NOMO-1 treated with DMSO at 0.1 percent for 48 hours (cell line): ENCODE results near the gene PKP1.

Source experiments
- DNase-seq: peaks from one replicate; lab custom pipeline; 2025; ENCODE audit not compliant: unreplicated experiment; lab: John Stamatoyannopoulos, UW

Gene PKP1

GRCh38 chr1:201304126-201304525, 20.8 kb downstream of the PKP1 start:
- DNase-seq: no peak

- no peak for DNase-seq
Measured at GRCh38 chr1:201305815-201306214, 22.5 kb downstream of the PKP1 start.

- no peak for DNase-seq
Measured at GRCh38 chr1:201307231-201307630, 23.9 kb downstream of the PKP1 start.

GRCh38 chr1:201307760-201308499, 24.6 kb downstream of the PKP1 start:
- DNase-seq: no peak

GRCh38 chr1:201309416-201309815, 26.1 kb downstream of the PKP1 start:
- DNase-seq: no peak

DNA sequence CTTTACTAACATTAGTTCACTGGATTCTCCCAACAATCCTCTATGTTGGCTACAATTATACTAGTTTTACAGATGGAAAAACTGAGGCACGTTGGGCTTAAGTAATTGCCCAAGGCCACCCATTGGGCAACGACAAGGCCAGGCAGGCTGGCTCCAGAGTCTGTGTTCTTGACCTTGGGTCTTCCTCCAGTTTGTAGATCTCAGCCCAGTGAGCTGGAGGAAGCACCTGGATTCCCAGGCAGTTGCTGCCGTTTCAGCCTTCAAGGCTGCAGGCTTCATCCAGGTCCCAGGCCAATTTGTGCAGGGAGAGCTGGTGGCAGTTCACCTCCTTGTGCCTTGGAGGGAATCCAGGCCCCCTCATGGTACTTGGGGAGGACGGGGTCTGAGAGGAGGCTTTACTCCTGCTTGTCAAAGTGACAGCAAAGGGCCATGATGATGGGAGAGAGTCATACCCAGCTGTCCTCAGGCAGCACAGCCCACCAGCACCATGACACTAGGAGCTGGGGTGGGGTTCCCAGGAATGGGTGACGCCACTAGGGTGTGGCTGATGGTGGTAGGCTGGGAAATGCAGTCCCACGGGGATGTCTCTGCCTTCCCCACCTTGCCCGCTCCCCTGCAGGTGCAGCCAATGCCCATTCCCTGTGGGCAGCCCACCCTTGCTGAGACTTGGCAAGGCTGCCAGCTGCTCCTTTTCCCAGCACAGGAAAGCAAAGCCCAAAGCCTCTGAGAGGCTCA, 27.1 kb downstream of the PKP1 start:
- DNase-seq: no peak

DNA sequence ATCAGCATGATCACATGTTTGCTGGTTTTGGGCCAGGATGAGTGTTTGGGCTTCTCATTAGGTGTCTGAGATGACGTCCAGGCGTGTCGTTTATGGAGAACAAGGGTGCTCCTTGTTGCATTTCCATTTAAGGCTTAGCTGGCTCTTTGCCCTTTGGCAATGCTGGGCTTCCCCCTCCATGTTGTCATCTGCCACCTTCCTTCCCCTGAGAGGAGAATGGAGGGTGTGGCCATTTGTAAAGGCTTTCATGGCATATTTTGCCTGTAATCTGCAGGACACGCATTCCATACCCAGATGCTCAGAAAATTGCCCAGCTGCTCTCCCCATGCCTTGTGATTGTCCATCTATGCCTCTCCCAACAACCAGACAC, 27.7 kb downstream of the PKP1 start:
- no peak for DNase-seq

- no peak for DNase-seq
Measured at GRCh38 chr1:201311356-201312011, 28.2 kb downstream of the PKP1 start.

DNA sequence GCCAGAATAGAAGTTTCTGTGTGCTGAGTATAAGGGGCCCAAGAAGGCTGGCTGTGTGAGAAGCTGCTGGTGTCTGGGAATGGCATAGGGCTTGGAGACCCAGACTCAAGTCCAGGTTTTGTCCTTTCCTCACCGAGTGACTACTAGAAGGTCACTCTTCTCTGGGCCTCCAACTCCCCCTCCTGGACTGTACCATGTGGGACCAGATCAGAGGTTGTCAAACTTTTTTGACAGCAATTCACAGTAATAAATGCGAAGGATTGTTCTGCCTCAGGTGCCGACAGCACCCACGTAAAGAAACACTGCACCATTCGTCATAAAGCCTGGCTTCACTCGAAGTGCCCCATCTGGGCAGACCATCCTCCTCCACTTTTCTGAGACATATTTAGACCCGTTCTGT, 29.0 kb downstream of the PKP1 start:
- DNase-seq: no peak

DNA sequence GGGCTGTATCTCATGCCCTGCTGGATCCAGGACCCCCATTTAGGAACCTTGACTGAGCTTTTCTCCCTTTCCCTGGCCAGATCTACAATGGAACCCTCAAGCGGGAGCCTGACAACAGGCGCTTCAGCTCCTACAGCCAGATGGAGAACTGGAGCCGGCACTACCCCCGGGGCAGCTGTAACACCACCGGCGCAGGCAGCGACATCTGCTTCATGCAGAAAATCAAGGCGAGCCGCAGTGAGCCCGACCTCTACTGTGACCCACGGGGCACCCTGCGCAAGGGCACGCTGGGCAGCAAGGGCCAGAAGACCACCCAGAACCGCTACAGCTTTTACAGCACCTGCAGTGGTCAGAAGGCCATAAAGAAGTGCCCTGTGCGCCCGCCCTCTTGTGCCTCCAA, 29.8 kb downstream of the PKP1 start:
- no peak for DNase-seq

DNA sequence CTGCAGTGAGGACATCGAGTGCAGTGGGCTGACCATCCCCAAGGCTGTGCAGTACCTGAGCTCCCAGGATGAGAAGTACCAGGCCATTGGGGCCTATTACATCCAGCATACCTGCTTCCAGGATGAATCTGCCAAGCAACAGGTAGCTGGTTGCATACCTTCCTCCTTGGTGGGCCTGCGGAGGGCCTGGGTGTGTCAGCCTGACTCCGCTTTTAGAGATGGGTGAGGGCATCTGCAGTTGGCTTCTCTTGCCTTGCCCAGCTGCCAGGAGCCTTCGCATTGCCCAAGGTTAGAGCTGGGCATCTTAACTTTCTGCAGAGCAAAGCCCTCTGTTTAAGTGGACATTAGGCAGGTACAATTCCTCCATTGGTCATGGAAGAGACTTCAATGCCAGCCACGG, 33.2 kb downstream of the PKP1 start:
- DNase-seq: no peak

DNA sequence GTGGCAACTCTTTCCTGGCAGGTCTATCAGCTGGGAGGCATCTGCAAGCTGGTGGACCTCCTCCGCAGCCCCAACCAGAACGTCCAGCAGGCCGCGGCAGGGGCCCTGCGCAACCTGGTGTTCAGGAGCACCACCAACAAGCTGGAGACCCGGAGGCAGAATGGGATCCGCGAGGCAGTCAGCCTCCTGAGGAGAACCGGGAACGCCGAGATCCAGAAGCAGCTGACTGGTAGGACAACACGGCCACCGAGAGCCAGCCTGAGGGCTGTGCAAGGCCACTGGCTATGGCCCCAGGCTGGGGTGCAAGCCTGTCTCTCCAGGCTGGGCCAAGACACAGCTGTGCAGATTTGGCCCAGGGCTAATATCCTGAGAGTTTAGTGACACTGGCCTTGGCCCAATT, 34.2 kb downstream of the PKP1 start:
- no peak for DNase-seq

DNA sequence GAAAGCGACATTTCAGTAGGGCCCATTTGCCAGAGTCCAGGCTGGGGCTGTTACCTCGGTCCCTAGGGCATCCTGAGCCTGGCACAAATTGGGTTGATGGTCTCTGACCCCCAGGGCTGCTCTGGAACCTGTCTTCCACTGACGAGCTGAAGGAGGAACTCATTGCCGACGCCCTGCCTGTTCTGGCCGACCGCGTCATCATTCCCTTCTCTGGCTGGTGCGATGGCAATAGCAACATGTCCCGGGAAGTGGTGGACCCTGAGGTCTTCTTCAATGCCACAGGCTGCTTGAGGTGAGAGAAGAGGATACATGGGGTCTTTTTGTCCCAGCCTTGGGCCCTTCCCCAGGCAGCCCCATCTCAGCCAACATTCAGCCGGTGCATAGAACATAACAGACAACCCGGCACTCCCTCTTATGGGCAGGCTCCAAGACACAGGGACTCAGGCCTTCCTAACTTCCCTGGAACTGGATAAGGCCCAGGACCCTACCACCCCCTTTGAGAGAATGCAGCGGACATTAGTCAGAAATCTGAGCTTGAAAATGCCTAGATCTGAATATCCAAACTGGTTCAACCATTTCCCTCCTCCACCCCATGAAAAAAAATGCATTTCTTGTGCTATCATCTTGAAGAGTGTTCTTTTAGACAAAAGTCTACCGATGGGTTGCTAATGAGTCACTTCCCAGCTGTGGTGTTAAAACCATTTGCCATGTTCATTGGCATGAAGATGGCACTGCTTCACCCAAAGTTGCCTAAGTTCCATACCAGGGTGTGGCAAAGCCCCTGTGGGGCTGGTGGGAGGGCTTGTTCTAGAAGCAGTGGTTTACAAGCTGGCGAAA, 35.4 kb downstream of the PKP1 start:
- no peak for DNase-seq

DNA sequence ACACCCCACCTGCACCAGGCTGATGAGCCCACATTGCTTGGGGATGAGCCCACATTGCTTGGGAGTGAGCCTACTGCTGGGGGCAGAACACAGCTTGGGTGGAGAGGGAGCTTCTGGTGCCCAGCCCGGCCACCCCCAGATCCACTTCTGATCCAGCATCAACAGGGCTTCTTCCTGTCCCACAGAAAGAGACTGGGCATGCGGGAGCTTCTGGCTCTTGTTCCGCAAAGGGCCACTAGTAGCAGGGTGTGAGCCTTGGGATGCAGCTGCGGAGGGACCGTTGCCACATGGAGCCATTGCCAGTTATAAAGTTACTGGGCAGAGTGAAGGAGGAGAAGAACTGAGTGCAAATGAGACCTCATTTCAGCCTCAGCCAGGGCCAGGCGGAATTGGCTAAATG, 36.3 kb downstream of the PKP1 start:
- no peak for DNase-seq

DNA sequence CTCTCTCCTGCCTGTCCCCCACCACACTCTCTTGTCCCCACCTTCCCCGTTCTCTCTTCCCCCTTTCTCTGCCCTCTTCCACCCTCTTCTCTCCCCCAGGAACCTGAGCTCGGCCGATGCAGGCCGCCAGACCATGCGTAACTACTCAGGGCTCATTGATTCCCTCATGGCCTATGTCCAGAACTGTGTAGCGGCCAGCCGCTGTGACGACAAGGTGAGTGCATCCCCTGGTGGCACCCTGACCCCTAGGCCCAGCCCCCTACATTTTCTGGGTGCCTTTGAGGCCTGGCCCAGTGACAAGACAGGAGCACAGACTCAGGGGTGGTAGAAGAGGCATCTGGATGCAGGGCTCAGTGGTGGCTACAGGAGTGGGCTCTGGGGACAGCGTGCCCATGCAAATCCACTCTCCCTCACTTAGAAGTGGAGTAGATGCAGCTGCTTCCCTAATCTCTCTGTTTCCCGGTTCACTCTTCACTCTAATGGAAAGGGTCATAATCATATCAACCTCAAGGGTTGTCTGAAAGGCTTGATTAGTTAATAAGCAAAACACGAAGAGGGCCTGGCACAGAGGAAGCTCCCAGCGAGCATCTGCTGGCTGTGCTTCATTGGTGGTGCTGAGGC, 37.0 kb downstream of the PKP1 start:
- no peak for DNase-seq

DNA sequence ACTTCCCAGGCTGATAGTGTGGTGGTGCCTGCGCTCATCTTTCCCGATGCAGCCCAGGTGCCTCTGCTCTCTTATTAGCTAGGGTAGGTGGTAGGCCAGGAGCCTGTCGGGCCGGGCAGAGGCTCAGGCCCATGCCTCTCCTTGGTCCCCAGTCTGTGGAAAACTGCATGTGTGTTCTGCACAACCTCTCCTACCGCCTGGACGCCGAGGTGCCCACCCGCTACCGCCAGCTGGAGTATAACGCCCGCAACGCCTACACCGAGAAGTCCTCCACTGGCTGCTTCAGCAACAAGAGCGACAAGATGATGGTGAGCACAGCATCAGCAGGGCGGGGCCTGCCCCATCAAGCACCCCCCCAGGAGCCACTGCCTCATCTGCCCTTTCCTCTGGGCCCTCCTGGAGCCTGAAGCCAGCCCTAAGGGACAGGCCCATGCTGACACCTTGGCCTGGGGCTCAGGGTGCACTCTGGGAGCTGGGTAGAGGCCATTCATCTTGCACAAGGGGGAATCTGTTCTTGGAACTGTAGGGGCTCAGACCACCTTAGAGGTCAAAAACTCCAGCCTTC, 38.6 kb downstream of the PKP1 start:
- no peak for DNase-seq

DNA sequence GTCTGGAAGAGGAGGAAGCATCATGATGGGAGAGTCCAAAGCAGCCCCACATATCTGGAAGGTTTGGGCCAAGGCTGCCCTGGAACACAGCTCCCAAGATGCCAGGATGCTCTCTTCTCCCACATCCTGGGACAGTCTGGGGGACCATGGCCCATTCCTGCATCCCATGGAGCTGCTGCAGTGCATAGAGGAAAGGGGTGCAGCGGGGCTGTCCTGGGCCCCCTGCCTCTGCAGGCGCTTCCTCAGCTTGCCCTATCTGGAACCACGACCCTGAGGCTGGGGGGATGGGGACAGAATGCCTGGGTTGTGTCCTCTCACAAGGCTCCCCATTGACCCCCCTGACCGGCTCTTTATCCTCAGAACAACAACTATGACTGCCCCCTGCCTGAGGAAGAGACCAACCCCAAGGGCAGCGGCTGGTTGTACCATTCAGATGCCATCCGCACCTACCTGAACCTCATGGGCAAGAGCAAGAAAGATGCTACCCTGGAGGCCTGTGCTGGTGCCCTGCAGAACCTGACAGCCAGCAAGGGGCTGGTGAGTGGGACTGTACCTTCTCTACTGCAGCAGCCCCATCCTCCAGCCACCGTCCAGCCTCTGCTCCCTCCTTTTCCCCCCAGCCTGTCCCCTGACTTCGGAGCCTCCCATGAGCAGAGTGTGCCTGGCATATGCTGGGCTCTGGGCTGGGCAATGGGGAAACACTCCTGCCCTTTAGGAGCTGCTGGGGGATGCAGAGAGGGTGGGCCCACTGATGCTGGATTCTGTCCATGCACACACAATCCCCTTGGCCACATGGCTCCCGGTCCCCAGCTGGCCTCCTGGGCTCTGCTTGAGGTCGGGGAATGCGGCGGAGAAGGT, 39.6 kb downstream of the PKP1 start:
- no peak for DNase-seq

- DNase-seq: no peak
Measured at GRCh38 chr1:201324306-201324705, 41.0 kb downstream of the PKP1 start.

- DNase-seq: no peak
Measured at GRCh38 chr1:201324821-201325677, 41.7 kb downstream of the PKP1 start.
